ENCODE measurements around the gene EFNA1.
"Not testable (repeated sequence)": the region's sequence is repeated elsewhere in the genome, so short reads cannot be mapped to it uniquely, and the experiment has no call there.

Gene EFNA1

GRCh38 chr1:155125946-155126555 is 1.6 kb upstream of the EFNA1 start:
- DNase-seq, result no peak

DNA sequence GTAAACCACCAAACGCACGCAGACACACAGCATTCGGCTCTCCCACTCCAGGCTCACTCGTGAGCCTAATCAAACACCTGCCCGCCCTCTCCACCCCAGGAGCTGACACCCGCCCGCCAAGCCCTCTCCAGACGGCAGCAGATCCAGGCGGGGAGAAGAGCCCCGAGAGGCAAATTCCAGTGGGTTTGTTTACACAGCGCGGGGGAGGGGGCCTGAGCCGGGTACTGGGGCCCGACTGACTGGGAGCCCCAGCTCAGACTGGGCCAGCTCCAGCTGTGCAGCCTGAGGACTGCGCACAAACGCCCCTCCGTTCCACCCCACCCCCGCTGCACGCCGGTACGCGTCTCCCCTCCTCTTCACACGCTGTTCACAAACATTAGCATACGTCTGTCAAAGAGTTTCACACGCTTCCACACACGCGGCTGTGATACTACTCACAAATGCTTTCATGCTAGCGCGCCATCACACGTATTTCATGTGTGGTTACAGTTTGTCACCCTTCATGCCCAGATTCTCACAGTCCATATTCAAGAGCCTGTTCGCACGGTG is 1.0 kb upstream of the EFNA1 start:
- peak; percentile 50 for DNase-seq

GRCh38 chr1:155127967-155128754 is 485 bp downstream of the EFNA1 start:
- DNase-seq, result no peak

GRCh38 chr1:155128755-155129473 is 1.2 kb downstream of the EFNA1 start:
- no peak for DNase-seq

GRCh38 chr1:155130272-155131006 is 2.8 kb downstream of the EFNA1 start:
- no peak for DNase-seq

DNA sequence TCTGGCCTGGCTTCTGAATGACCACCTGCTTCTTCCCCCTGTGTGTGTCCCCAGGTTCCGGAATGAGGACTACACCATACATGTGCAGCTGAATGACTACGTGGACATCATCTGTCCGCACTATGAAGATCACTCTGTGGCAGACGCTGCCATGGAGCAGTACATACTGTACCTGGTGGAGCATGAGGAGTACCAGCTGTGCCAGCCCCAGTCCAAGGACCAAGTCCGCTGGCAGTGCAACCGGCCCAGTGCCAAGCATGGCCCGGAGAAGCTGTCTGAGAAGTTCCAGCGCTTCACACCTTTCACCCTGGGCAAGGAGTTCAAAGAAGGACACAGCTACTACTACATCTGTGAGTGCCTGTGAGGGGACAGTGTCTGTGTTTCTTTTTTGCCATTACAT is 3.6 kb downstream of the EFNA1 start:
- DNase-seq, result no peak

- DNase-seq, result no peak
Observed at GRCh38 chr1:155131856-155132255, 4.2 kb downstream of the EFNA1 start.

DNA sequence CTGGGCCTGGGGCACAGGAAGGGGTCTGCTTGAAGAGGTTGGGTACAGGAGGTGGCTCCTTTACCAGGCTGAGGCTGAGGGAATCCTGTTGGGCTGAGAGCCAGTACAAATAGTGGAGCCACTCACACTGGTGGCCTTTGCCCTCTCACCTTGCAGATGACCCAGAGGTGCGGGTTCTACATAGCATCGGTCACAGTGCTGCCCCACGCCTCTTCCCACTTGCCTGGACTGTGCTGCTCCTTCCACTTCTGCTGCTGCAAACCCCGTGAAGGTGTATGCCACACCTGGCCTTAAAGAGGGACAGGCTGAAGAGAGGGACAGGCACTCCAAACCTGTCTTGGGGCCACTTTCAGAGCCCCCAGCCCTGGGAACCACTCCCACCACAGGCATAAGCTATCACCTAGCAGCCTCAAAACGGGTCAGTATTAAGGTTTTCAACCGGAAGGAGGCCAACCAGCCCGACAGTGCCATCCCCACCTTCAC is 6.2 kb downstream of the EFNA1 start:
- DNase-seq, result no peak

- DNase-seq, result no peak
Observed at GRCh38 chr1:155134322-155134721, 6.6 kb downstream of the EFNA1 start.

GRCh38 chr1:155134880-155135414 is 7.3 kb downstream of the EFNA1 start:
- DNase-seq, result peak; percentile 43

DNA sequence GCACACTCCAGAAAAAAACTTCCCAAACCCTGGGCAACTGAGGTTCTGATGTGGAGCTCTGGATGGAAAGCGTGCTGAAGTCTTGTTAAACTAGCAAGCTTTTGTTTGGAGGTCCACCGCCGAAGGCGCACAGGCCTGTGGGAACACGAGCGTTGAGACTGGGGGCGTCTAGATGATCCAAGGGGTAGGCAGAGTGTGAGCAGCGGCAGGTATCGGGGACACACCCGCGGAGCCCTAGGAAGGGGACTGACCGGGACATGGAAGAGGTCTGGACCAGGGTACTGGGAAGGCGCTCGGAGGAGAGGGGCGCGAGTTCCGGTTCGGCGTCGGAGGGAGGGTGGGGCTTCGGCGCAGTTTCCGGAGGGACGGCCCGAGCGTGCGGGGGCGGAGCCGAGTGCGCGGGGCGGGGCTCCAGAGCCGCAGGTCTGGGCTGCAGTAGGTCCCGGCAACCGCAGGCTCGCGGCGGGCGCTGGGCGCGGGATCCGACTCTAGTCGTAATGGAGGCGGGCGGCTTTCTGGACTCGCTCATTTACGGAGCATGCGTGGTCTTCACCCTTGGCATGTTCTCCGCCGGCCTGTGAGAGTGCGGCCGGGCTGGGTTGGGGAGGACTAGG is 7.8 kb downstream of the EFNA1 start, which contains the start of gene SLC50A1:
Gene SLC50A1 (plus strand): TSS at position 438 of the 614 bp plus-strand sequence. CDS start 60 bp downstream, at position 498.
- DNase-seq, result peak; percentile 90

DNA sequence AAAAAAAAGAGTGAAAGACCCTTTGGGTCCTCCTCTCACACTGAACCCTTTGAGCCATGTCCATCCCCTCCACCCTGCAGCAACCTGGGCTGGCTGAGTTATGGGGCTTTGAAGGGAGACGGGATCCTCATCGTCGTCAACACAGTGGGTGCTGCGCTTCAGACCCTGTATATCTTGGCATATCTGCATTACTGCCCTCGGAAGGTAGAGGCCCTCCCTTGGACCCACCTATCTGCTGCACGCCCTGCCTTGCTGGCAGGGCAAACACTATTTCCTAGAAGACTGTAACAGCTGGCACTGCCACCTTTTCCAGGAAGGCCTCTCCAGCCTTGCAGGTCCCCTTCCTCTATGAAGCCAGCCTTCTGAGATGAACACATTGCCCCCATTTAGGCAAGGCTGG is 9.1 kb downstream of the EFNA1 start:
- DNase-seq, result no peak

GRCh38 chr1:155137154-155137949 is 9.7 kb downstream of the EFNA1 start:
- DNase-seq, result no peak

DNA sequence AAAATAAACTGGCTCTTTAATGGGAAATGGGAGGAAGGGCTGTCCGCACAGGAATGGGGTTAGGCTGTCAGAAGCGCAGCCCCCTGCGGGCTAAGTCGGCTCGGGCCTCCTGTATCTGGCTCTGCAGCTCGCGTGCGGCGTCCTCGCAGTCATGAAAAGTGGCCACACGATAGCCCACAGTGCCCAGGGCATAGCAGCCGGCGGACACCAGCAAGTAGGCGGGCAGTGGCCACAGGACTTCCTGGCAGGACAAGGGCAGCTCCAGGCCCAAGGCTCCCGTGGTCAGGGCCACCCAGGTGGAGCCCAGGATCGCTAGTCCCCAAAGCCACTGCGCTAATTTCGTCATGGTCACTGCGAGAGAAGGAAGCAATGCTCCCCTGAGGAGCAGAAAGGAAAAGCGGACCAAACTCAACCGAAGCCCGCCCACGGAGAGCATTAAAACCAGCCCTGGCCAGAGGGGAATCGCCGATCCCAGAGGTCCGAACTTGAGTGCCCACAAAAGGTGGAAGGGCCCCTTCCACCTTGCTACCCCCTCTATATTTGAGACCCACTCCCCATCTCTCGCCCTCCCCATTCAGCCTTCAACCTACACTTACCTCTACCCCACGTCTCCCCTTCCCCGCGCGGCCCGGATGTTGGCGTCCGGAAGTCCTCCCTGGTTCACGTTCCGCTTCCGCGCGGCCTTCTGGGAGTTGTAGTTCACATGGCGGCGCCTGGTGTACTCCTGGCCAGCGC is 12.4 kb downstream of the EFNA1 start, which contains the start of gene DPM3:
Gene DPM3 (minus strand): TSS at position 637 of the 735 bp plus-strand sequence. CDS start 291 bp downstream, at position 346.
- DNase-seq, result peak; percentile 69

DNA sequence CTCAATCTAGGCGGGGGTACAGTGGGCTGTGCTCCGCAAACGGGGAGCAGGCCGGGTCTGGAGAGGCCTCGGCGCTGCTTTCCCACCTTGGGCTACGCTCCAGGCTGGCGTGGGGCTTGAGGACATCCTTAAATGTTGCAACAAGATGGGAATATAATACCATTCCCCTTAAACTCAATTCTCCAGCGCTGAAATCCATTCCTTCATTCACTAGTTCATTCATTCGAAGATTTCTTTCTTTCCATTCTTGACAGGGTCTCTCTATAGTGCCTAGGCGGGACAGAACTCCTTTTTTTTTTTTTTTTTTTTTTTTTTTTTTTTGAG is 12.9 kb downstream of the EFNA1 start:
- DNase-seq, result no peak

DNA sequence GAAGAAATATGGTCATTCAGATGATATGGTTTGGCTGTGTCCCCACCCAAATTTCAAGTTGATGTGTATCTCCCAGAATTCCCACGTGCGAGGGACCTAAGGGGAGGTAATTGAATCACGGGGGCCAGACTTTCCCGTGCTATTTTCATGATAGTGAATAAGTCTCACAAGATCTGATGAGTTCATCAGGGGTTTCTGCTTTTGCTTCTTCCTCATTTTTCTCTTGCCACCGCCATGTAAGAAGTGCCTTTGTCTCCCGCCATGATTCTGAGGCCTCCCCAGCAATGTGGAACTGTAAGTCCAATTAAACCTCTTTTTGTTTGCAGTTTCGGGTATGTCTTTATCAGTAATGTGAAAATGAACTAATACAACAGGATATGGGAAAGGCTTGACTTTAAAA is 14.1 kb downstream of the EFNA1 start:
- DNase-seq, result no peak

GRCh38 chr1:155145491-155145890 is 17.8 kb downstream of the EFNA1 start:
- no peak for DNase-seq

DNA sequence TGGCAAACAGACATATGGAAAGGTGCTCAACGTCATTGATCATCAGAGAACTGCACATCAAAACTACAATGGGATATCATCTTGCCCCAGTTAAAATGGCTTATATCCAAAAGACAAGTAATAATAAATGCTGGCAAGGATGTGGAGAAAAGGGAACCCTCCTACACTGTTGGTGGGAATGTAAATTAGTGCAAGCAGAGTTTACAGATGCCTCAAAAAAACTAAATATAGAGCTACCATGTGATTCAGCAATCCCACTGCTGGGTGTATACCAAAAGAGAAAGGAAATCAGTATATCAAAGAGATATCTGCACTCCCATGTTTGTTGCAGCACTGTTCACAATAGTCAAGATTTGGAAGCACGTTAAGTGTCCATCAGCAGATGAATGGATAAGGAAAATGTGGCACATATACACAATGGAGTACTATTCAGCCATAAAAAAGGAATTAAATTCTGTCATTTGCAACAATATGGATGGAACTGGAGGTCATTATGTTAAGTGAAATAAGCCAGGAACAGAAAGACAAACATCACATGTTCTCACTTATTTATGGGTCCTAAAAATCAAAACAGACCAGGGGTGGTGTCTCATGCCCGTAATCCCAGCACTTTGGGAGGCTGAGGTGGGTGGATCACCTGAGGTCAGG is 28.4 kb downstream of the EFNA1 start:
- DNase-seq, result not testable (repeated sequence)

GRCh38 chr1:155158991-155159390 is 31.3 kb downstream of the EFNA1 start:
- no peak for DNase-seq

- DNase-seq, result no peak
Observed at GRCh38 chr1:155160128-155160527, 32.5 kb downstream of the EFNA1 start.

Data from NCI-H748 treated with DMSO at 0.1 percent for 48 hours (cell line).